DOHH2 (cell line): ENCODE results near the gene PARP3.

ENCODE experiments used
- EZH2phosphoT487 ChIP-seq: fragments of 200-600 bp; sonication (generic); IDR thresholded peaks from 2 replicates; pipeline ENCODE4 v1.6.1; 2017; ENCODE audit warnings: borderline replicate concordance, mild to moderate bottlenecking, antibody characterized with exemption, low read length, moderate library complexity, mixed read lengths
- TF ChIP-seq, protein P1 (sequence below): fragments of 200-600 bp; sonication (generic); IDR thresholded peaks from one replicate; pipeline ENCODE4 v1.5.1; 2014; ENCODE audit warnings: antibody characterized with exemption, mild to moderate bottlenecking, low read depth, low read length; ENCODE audit not compliant: poor library complexity, severe bottlenecking

DNA sequence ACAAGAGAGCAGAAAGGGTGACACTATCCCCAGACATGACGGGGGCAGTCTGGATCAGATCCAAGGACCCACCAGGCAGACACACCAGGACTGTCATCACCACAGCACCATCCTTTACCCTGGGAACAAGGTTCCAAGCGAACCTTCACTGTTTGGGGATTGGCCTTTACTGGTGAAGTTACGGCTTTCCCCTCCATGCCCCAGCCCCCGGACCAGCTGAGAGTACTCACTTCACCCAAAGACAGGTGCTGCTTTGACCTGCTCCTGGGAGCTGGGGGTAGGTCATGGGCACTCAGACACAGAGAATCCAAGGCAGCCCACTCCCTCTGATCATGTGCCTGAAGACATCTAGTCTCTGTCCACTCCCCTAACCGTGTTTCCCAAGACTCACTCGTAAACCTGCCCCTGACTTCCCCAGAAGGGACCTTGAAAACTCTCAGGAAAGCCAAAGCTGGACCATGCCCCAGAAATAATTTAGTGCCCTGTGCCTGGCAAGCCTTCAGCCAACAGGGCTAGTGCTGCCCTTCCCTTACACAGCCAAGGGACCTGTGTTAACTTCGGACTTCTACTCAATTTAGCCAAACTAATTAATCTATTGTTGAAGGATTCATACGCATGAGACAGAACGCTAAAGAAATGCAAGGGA lies 3.3 kb upstream of the PARP3 start:
- TF ChIP-seq, protein P1, sequence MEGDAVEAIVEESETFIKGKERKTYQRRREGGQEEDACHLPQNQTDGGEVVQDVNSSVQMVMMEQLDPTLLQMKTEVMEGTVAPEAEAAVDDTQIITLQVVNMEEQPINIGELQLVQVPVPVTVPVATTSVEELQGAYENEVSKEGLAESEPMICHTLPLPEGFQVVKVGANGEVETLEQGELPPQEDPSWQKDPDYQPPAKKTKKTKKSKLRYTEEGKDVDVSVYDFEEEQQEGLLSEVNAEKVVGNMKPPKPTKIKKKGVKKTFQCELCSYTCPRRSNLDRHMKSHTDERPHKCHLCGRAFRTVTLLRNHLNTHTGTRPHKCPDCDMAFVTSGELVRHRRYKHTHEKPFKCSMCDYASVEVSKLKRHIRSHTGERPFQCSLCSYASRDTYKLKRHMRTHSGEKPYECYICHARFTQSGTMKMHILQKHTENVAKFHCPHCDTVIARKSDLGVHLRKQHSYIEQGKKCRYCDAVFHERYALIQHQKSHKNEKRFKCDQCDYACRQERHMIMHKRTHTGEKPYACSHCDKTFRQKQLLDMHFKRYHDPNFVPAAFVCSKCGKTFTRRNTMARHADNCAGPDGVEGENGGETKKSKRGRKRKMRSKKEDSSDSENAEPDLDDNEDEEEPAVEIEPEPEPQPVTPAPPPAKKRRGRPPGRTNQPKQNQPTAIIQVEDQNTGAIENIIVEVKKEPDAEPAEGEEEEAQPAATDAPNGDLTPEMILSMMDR = no peak
- TF ChIP-seq EZH2phosphoT487 = no peak
